Liver (tissue), 9 donors: ENCODE measurements around the gene CNTN5. TPM values are rescaled to one million over a fixed set of nuclear protein-coding genes. Genes with fewer than 3 reads are reported as not detected.

Experiments used
- DNase-seq: peaks from one replicate; pipeline ENCODE4 v3.0.0-alpha.2; 2017; ENCODE audit warnings: low spot score
- H3K27ac ChIP-seq, 2 donors: one replicate each; pipeline ENCODE4 v1.7.0; 2013; ENCODE audit warnings: inconsistent platforms in 2 of 2, low read length in 2 of 2, control low read depth in 1 of 2, low read depth in 1 of 2, mild to moderate bottlenecking in 1 of 2
- H3K27me3 ChIP-seq, 4 donors: one replicate each; pipeline versions ENCODE4 v1.6.1 to v1.7.0; 2013; ENCODE audit warnings: low read length in 3 of 4, inconsistent platforms in 1 of 4, mild to moderate bottlenecking in 1 of 4, moderate library complexity in 1 of 4; ENCODE audit not compliant: control insufficient read depth in 4 of 4, insufficient read depth in 4 of 4
- H3K36me3 ChIP-seq, 4 donors: one replicate each; pipeline versions ENCODE4 v1.6.1 to v1.7.0; 2013; ENCODE audit warnings: low read length in 3 of 4, mild to moderate bottlenecking in 3 of 4, low read depth in 1 of 4, moderate library complexity in 1 of 4; ENCODE audit not compliant: control insufficient read depth in 4 of 4, insufficient read depth in 3 of 4
- H3K4me1 ChIP-seq, 4 donors: one replicate each; pipeline versions ENCODE4 v1.6.1 to v1.7.0; 2013; ENCODE audit warnings: low read length in 3 of 4, mild to moderate bottlenecking in 3 of 4, moderate library complexity in 1 of 4; ENCODE audit not compliant: control insufficient read depth in 4 of 4, insufficient read depth in 4 of 4
- H3K4me3 ChIP-seq, 3 donors: one replicate each; pipeline versions ENCODE4 v1.6.1 to v1.7.0; 2013; ENCODE audit warnings: low read length in 3 of 3, control low read depth in 1 of 3, low read depth in 1 of 3, mild to moderate bottlenecking in 1 of 3
- H3K9ac ChIP-seq, 2 donors: one replicate each; pipeline ENCODE4 v1.7.0; 2013; ENCODE audit warnings: low read length in 2 of 2, mild to moderate bottlenecking in 2 of 2, moderate library complexity in 2 of 2, control low read depth in 1 of 2, low read depth in 1 of 2
- H3K9me3 ChIP-seq, 4 donors: one replicate each; pipeline versions ENCODE4 v1.6.1 to v1.7.0; 2013; ENCODE audit warnings: low read length in 3 of 4; ENCODE audit not compliant: control insufficient read depth in 4 of 4
- EGR1 ChIP-seq, 2 donors: IDR thresholded peaks; 2 replicates each; pipeline ENCODE4 v1.6.1; 2016 to 2018; ENCODE audit warnings: antibody characterized with exemption in 2 of 2, low read depth in 2 of 2
- FOXA1 ChIP-seq: IDR thresholded peaks from 2 replicates; pipeline ENCODE4 v1.6.1; 2016; ENCODE audit warnings: antibody characterized with exemption
- FOXA2 ChIP-seq: IDR thresholded peaks from 2 replicates; pipeline ENCODE4 v1.6.1; 2016; ENCODE audit warnings: antibody characterized with exemption
- GABPA ChIP-seq, 2 donors: IDR thresholded peaks in 1 of 2; conservative IDR thresholded peaks in 1 of 2; 2 replicates each; pipeline ENCODE4 v1.6.1; 2016; ENCODE audit warnings: antibody characterized with exemption in 2 of 2, mild to moderate bottlenecking in 1 of 2, moderate library complexity in 1 of 2
- HNF4A ChIP-seq, 2 donors: conservative IDR thresholded peaks; 2 replicates each; pipeline ENCODE4 v1.6.1; 2016; ENCODE audit warnings: antibody characterized with exemption in 2 of 2, mild to moderate bottlenecking in 2 of 2
- NR2F2 ChIP-seq: IDR thresholded peaks from 2 replicates; pipeline ENCODE4 v1.6.1; 2016; ENCODE audit warnings: antibody characterized with exemption
- RAD21 ChIP-seq, 2 donors: IDR thresholded peaks; 2 replicates each; pipeline ENCODE4 v1.6.1; 2016; ENCODE audit warnings: antibody characterized with exemption in 2 of 2, mild to moderate bottlenecking in 2 of 2
- REST ChIP-seq: IDR thresholded peaks from 2 replicates; pipeline ENCODE4 v1.6.1; 2016; ENCODE audit warnings: antibody characterized with exemption, mild to moderate bottlenecking
- SP1 ChIP-seq: IDR thresholded peaks from 2 replicates; pipeline ENCODE4 v1.6.1; 2018; ENCODE audit warnings: antibody characterized with exemption, mild to moderate bottlenecking
- TAF1 ChIP-seq: conservative IDR thresholded peaks from 2 replicates; pipeline ENCODE4 v1.6.1; 2016; ENCODE audit warnings: antibody characterized with exemption, mild to moderate bottlenecking
- WGBS: extraction: QIAGEN DNeasy Blood & Tissue Kit; methylation state at CpG from one replicate; pipeline ENCODE4 v1.1.7; 2013; 5-methylcytosine and 5-hydroxymethylcytosine counted together
- polyA plus RNA-seq, 2 donors: library from polyadenylated mRNA; stranded (reverse) in 1 of 2; unstranded in 1 of 2; fragments of 200-250 nt in 1 of 2; fragments of >200 nt in 1 of 2; fragmentation: Nextera tagmentation in 1 of 2; extraction: Ambion mirVana in 1 of 2; gene quantifications; one replicate each; pipeline versions ENCODE4 v1.2.1 to v1.2.3, GENCODE V29; 2013 to 2015
- total RNA-seq, 2 donors: library from RNA; depleted of rRNA; stranded (reverse); fragments of >200 nt; gene quantifications; one replicate each; pipeline ENCODE4 v1.2.3, GENCODE V29; 2014
- TF ChIP-seq, protein P1 (sequence below): fragments of 150-350 bp; IDR thresholded peaks from 2 replicates; pipeline ENCODE4 v1.5.1; 2017; ENCODE audit warnings: improper control_type of control experiment, low read depth, low read length; ENCODE audit not compliant: missing input control
- donor health status: healthy.
- donor health status: healthy.
- donor health status: healthy.
- donor health status: healthy.
- donor health status: healthy.

The CNTN5 gene
- total and polyA plus RNA-seq, 4 donors = 0.01 to 0.08 (median 0.04) TPM

DNA sequence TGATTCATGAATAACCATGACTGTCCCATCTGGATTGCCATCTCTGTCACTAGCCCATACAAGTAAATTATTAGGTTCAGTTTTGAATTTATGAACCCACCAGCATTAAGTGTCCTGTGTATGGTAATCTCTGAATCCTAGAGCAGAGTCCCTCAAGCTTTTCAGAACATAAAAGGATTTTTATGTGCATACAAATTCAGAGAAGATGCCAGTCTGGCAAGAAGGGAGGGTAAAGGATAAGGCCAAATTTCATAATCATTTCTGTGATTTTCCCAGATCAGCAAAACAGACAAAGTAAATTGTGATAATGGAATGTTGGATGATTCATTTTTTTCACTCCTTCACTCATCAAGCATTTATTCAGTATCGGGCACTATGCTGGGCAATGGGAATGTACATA is 1295.2 kb downstream of the CNTN5 start (continued):
- TF ChIP-seq, protein P1, sequence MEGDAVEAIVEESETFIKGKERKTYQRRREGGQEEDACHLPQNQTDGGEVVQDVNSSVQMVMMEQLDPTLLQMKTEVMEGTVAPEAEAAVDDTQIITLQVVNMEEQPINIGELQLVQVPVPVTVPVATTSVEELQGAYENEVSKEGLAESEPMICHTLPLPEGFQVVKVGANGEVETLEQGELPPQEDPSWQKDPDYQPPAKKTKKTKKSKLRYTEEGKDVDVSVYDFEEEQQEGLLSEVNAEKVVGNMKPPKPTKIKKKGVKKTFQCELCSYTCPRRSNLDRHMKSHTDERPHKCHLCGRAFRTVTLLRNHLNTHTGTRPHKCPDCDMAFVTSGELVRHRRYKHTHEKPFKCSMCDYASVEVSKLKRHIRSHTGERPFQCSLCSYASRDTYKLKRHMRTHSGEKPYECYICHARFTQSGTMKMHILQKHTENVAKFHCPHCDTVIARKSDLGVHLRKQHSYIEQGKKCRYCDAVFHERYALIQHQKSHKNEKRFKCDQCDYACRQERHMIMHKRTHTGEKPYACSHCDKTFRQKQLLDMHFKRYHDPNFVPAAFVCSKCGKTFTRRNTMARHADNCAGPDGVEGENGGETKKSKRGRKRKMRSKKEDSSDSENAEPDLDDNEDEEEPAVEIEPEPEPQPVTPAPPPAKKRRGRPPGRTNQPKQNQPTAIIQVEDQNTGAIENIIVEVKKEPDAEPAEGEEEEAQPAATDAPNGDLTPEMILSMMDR = no peak
- no peak for TF ChIP-seq FOXA2

- 65% methylated on average over 3 of the region's 3 CpGs for WGBS
- Histone ChIP-seq H3K9ac (no peak overlapping the region), H3K9me3 (no peaks in the 10 kb centered on the region), H3K4me3 (no peak overlapping the region), H3K27ac (no peak overlapping the region), H3K27me3 (no peaks in the 10 kb centered on the region), H3K36me3 (no peaks in the 10 kb centered on the region), H3K4me1 (no peaks in the 10 kb centered on the region)
- DNase-seq = no peak
- no peak for TF ChIP-seq FOXA2
- TF ChIP-seq HNF4A (conservative IDR thresholded peaks at IDR 0.05) = no peak
- TF ChIP-seq FOXA1 = no peak
- TF ChIP-seq REST = no peak
- TF ChIP-seq TAF1 = no peak
- no peak for TF ChIP-seq GABPA (IDR thresholded peaks at IDR 0.05 in 1 of 2, conservative IDR thresholded peaks at IDR 0.05 in 1 of 2)
- no peak for TF ChIP-seq EGR1 (IDR thresholded peaks at IDR 0.05; ENCODE audit: low read depth in 2 of 2)
Measured at GRCh38 chr11:100316952-100317351, 1296.2 kb downstream of the CNTN5 start.

GRCh38 chr11:100319691-100320090 is 1298.9 kb downstream of the CNTN5 start:
- Histone ChIP-seq H3K9me3 (no peaks in the 10 kb centered on the region), H3K4me1 (no peaks in the 10 kb centered on the region), H3K4me3 (no peak overlapping the region), H3K36me3 (no peaks in the 10 kb centered on the region), H3K27me3 (no peaks in the 10 kb centered on the region), H3K9ac (no peak overlapping the region), H3K27ac (no peak overlapping the region)
- 53% methylated on average over 3 of the region's 3 CpGs for WGBS
- DNase-seq = no peak
- TF ChIP-seq NR2F2 = no peak
- TF ChIP-seq RAD21 (IDR thresholded peaks at IDR 0.05) = no peak
- TF ChIP-seq GABPA (IDR thresholded peaks at IDR 0.05 in 1 of 2, conservative IDR thresholded peaks at IDR 0.05 in 1 of 2) = no peak
- TF ChIP-seq HNF4A (conservative IDR thresholded peaks at IDR 0.05) = no peak
- no peak for TF ChIP-seq TAF1
- TF ChIP-seq REST = no peak
- TF ChIP-seq, protein P1 = no peak
- no peak for TF ChIP-seq SP1
